Peyer's patch (tissue), 4 donors: ENCODE data around the gene PDE11A.

Source experiments
- CTCF ChIP-seq, 6 experiments: fragments of 450-650 bp in 4 of 6; fragments of 200-600 bp in 2 of 6; sonication (generic) in 1 of 6; IDR thresholded peaks; one replicate each; pipeline ENCODE4 v1.5.1; 2017 to 2019; ENCODE audit warnings: antibody characterized with exemption in 6 of 6, mild to moderate bottlenecking in 3 of 6, moderate library complexity in 1 of 6
- POLR2A ChIP-seq, 2 donors: fragments of 450-650 bp; IDR thresholded peaks; one replicate each; pipeline ENCODE4 v1.5.1; 2017; ENCODE audit warnings: antibody characterized with exemption in 2 of 2, mild to moderate bottlenecking in 2 of 2, moderate library complexity in 2 of 2

DNA sequence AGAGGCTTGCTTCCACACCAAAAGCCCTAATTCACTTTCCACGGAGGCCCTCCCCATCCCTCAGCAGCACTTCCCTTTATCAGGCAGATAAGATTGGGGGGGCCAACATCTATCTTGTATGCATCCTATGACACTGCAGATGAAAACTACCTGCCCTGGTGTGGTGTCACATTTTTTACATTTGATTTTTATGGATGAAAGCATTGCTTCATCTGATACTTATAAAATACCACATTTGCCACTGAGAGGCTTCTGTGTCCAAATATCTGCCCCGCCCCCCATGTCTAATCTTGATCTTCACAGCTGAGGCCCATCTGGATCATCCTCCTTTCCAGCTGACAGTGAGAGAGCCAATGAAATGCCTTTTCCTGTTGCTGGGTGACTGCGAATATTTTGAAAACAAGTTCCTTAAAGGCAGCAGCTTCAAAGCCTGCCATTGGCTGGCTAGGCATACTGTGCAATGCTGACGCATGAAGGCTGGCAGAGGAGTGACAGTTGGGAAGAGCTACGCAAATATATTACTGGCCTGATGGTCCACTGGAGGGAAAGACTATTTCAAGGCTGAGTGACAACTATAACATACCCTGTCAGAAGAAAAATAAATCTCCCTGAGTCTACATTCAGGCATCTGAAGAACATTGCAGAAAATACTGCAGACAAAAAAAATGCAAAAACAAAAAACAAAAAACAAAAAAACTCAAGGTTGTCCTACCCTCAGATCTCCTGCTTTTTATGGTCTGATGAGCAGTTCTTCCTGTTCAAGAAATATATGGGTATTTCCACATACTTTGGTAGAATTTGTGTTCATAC is 318.7 kb downstream of the PDE11A start:
- TF ChIP-seq CTCF (IDR thresholded peaks at IDR 0.05): no peak
- TF ChIP-seq POLR2A (IDR thresholded peaks at IDR 0.05): no peak
